Epithelial cell of proximal tubule (primary cell): ENCODE results near the gene COL25A1. TPM values are rescaled to one million over a fixed set of nuclear protein-coding genes. Genes with fewer than 3 reads are reported as not detected.

Experiments used
- DNase-seq: peaks from one replicate; pipeline ENCODE4 v3.0.0-alpha.2; 2011; ENCODE audit warnings: low read depth
- H3K4me3 ChIP-seq: 2 replicates; pipeline ENCODE4 v1.5.1; 2011; ENCODE audit warnings: low read depth, mild to moderate bottlenecking, low read length
- total RNA-seq: library from RNA; depleted of rRNA; stranded (reverse); fragments of >200 nt; gene quantifications from 2 replicates; pipeline ENCODE4 v1.2.3, GENCODE V29; 2015
- TF ChIP-seq, protein P1 (sequence below): conservative IDR thresholded peaks from 2 replicates; pipeline ENCODE4 v1.5.1; 2012; ENCODE audit warnings: low read depth, mild to moderate bottlenecking, low read length

COL25A1 gene
- total RNA-seq, 1 donor from 2014 or later, result 0.46 TPM

DNA sequence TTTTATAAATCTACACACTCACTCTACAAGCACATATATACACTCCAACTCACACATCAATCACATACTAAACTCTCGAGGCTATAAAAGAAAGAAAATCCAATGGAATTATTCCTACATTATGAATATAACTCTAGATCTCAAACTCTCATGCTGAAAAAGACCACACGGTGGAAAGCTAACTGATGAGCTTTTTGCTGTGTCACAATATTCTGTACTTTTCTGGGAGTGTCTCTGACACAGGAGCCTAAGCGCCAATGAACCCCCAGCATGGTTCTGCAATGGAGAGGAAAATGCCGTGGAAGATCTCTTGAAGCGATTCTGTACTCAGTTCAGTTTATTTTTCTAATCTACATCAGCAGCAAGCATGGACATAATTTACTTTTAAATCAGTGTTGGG is 415.4 kb downstream of the COL25A1 start:
- no peak overlapping the region for H3K4me3 ChIP-seq
- DNase-seq, result no peak
- TF ChIP-seq, protein P1, sequence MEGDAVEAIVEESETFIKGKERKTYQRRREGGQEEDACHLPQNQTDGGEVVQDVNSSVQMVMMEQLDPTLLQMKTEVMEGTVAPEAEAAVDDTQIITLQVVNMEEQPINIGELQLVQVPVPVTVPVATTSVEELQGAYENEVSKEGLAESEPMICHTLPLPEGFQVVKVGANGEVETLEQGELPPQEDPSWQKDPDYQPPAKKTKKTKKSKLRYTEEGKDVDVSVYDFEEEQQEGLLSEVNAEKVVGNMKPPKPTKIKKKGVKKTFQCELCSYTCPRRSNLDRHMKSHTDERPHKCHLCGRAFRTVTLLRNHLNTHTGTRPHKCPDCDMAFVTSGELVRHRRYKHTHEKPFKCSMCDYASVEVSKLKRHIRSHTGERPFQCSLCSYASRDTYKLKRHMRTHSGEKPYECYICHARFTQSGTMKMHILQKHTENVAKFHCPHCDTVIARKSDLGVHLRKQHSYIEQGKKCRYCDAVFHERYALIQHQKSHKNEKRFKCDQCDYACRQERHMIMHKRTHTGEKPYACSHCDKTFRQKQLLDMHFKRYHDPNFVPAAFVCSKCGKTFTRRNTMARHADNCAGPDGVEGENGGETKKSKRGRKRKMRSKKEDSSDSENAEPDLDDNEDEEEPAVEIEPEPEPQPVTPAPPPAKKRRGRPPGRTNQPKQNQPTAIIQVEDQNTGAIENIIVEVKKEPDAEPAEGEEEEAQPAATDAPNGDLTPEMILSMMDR, result no peak

DNA sequence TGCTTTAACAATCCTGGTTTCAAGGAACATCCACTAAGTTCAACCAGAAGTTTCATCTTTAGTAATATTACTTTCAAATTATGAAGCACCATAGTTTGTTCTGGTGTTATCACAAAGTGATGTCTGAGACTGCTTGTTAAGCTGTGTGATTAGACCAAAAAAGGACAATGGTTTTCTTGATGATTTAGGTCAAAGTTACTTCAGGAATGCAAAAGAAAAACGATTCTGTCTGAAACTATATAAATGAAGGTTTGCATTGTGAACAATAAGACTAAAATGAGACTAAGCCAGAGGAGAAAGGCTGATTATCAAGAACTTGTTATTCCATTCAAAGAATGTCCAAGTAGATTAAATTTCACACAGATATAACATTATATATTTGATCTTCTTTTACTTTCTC is 417.2 kb downstream of the COL25A1 start:
- TF ChIP-seq, protein P1, result no peak
- DNase-seq, result no peak
- no peak overlapping the region for H3K4me3 ChIP-seq

DNA sequence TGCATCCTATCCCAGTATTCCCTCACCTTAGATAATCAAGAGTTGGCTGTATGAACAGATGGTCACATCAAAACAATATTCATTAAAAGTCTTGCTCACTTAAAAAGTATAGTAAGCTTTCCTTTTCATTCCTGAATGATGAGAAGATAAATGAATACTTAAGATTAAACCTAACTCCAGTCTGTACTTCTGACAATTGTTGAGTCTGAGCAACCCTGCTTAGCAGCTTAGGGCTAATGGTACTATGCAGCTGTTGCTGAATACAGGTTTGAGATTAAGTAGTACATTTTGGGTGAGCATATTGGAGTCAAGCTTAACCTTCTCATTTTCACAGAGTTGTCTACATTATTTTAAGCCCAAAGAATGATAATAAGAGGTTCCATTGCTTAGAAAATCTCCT is 417.9 kb downstream of the COL25A1 start:
- no peak for DNase-seq
- no peak overlapping the region for H3K4me3 ChIP-seq
- TF ChIP-seq, protein P1, result no peak

DNA sequence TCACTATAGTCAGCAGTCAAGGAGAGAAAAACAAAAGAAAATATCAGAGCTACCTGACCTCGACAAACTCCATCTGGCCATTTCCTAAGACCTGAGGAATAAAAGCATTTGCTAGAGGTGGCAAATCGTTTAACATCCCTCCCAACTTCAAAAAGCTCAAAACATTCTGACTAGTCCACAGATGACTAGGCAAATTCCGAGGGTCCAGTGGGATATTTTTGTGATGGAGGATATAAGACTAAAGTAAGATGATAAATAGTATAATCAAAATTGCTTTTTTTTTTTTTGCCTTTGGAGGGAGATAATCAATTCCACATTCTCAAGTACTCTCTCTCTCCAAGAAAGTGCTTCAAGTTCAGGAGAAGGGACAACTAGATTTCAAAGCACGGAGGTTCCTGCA is 420.5 kb downstream of the COL25A1 start:
- no peak overlapping the region for H3K4me3 ChIP-seq
- DNase-seq, result no peak
- TF ChIP-seq, protein P1, result no peak

DNA sequence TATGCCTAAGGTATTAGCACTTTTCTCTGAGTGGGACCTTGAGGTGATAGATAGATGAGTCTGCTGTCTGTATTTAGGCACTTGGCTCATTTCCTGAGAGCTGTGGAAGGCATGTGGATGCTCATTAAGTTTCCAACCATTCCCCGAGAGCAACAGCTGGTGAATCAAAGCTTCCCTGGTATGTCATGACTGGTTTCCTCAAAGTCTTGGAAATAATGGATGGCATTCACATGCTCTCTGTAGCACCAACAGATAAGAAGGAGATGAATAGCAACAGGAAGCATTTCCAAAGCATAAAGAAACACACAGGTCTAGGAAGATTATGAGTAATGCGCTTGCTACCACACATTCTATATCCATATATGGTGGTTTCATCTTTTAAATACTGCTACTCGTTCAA is 421.3 kb downstream of the COL25A1 start:
- TF ChIP-seq, protein P1, result no peak
- no peak overlapping the region for H3K4me3 ChIP-seq
- DNase-seq, result no peak

DNA sequence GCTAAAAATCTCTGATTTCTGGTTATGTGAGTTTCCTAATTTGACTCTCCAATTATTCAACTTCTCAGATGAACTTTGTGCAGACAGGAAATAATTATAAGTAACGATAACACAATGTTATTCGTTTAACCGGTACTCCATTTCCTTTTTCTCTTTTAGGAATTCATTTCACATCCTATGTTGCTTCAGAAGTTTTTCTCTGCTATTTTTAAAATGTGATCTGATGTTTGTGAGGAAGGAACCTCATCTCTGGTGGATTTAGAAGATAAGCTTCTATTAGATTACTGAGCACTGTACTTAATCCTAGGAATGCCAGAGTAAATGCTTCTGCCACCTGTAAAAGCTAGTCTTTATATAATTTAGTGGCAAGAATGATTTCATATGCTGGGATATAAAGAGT is 423.7 kb downstream of the COL25A1 start:
- TF ChIP-seq, protein P1, result no peak
- DNase-seq, result no peak
- H3K4me3 ChIP-seq, result no peak overlapping the region

DNA sequence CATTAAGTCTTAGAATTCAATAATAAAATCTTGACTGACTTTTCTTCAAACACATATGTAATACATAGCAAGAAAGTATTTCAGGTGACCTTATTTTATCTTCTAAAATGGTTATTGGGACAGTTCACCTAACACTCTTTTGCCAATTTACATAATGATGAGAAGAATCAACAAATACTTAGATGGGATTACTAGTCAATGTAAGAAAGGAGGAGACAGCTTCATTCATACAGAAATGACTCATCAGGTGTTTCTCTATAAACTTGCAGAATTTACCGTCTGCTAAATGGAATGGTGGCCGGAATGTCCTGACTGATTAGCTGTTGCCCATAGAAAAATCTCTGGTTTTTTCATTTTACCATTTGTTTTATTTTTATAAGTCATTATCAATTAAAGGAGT is 424.6 kb downstream of the COL25A1 start:
- TF ChIP-seq, protein P1, result no peak
- no peak overlapping the region for H3K4me3 ChIP-seq
- DNase-seq, result no peak
